ENCODE data around the gene CORO7.
A peak's percentile ranks its signal among the peaks of the same experiment; 100 is the strongest.

CORO7 gene

DNA sequence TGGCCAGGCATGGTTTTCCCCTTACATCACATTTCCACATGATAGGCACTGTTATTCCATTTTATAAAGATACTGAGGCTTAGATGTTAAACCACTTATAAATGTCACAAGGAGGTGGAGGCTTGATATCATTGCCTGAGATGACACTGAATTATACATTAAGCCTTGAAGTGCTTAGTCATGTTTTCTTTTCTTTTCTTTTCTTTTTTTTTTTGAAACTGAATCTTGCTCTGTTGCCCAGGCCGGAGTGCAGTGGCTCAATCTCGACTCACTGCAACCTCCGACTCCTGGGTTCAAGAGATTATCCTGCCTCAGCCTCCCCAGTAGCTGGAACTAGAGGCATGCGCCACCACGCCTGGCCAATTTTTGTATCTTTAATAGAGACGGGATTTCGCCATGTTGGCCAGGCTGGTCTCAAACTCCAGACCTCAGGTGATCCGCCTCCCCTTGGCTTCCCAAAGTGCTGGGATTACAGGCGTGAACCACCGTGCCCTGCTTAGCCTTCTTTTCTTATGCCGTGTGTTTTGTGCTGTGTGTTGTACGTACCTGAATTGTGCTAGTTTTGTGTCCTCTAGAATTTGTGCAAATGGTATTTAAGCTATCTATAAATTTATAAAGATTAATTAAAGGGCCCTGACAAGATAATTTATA is 10.5 kb upstream of the CORO7 start:
- no peak for DNase-seq (ENCODE audit: low read depth)
- TF ChIP-seq, protein P1, sequence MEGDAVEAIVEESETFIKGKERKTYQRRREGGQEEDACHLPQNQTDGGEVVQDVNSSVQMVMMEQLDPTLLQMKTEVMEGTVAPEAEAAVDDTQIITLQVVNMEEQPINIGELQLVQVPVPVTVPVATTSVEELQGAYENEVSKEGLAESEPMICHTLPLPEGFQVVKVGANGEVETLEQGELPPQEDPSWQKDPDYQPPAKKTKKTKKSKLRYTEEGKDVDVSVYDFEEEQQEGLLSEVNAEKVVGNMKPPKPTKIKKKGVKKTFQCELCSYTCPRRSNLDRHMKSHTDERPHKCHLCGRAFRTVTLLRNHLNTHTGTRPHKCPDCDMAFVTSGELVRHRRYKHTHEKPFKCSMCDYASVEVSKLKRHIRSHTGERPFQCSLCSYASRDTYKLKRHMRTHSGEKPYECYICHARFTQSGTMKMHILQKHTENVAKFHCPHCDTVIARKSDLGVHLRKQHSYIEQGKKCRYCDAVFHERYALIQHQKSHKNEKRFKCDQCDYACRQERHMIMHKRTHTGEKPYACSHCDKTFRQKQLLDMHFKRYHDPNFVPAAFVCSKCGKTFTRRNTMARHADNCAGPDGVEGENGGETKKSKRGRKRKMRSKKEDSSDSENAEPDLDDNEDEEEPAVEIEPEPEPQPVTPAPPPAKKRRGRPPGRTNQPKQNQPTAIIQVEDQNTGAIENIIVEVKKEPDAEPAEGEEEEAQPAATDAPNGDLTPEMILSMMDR (IDR thresholded peaks at IDR 0.05; ENCODE audit: insufficient read depth, low read depth, low read length, missing control alignments) = no peak
- H3K4me3 ChIP-seq (ENCODE audit: low read length) = peak overlapping the region; percentile 85

DNA sequence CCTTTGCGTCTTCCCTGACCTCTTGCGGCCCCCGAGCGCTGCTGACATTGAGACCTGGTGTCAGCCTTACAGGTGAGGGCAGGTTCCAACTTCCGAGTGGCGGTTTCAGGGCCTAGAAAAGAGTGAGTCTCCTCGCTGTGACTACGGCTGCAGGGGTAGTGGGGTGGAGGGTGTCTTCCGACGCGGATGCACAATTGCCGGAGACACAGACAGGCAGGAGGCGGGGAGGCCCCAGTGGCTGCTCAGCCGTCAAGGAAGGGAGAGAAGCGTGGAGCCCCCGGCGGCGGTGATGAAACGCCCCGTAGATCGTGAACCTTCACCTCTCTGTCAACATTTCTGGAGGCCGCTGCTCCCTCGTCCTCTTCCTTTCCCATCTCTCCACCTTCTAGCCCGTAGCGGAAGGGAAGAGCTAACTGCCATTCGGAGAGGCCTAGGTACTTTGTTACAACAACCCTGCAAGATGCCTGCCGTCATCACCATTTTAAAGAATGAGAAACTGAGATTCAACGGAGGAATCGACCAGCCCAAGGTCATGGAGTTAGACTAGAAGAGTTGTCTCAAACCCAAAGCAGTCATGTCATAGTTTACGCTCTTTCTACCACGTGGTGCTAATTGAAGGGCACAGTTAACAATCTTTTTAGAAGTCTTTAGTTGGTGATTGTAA is 9.8 kb upstream of the CORO7 start:
- TF ChIP-seq, protein P1 (IDR thresholded peaks at IDR 0.05; ENCODE audit: insufficient read depth, low read depth, low read length, missing control alignments) = no peak
- DNase-seq (ENCODE audit: low read depth) = no peak
- H3K4me3 ChIP-seq (ENCODE audit: low read length) = peak overlapping the region; percentile 85

DNA sequence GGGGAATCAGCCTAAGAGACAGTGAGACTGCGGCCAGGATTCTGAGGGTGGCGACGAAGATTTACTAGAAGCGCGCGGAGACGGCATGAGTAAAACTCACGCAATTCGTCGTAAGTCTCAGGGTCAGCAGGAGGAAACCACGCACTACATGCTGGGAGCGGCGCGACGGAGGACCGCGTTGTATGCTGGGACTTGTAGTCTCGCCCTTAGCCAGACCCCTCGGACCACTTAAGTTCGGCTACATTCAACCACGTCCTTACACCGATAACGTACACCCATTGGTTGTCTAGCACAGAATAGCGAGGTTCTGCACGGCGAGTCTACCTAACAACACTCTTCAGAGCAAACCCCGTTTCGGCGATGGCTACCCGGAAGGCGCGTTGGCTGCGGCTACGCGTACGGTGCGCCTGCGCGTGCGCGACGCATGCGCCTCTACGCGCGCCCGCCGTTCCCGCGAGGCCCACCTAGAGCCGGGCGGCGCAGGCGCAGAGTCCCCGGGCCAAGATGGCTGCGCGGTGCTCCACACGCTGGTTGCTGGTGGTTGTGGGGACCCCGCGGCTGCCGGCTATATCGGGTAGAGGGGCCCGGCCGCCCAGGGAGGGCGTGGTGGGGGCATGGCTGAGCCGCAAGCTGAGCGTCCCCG is 9.1 kb upstream of the CORO7 start, which contains the start of gene DNAJA3:
TSS of gene DNAJA3 (plus strand) at position 491 of the 643 bp plus-strand sequence. CDS start at position 505, 14 bp downstream.
- TF ChIP-seq, protein P1 (IDR thresholded peaks at IDR 0.05; ENCODE audit: insufficient read depth, low read depth, low read length, missing control alignments) = no peak
- DNase-seq (ENCODE audit: low read depth) = peak; percentile 97
- H3K4me3 ChIP-seq (ENCODE audit: low read length) = peak within 1 kb of the TSS; percentile 85

DNA sequence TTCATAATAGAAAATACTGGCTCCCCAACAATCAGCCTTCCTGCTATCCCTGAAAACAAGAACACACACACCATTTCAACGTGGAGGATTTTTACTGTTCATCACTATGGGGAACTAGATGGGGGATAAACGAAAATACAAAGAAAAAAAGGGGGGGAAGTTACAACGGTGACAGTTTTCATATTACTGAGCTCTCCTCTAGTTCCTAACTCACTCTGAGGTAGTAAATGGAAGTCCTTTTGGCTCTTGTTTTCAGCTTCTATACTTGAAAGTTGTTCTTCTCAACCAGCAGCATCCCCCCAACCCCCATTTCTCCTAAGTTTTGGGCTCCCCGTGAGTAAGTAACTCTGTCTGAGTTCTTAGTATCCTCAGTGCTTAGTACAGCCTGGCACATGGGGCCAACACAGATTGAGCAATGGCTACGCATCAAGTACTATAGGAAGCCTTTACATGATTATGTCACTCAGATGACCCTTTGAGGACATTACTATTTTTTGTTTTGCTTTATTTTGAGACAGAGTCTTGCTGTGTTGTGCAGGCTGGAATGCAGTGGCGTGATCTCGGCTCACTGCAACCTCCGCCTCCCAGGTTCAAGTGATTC is 4.2 kb upstream of the CORO7 start:
- TF ChIP-seq, protein P1 (IDR thresholded peaks at IDR 0.05; ENCODE audit: insufficient read depth, low read depth, low read length, missing control alignments) = no peak
- no peak overlapping the region for H3K4me3 ChIP-seq (ENCODE audit: low read length)
- no peak for DNase-seq (ENCODE audit: low read depth)

DNA sequence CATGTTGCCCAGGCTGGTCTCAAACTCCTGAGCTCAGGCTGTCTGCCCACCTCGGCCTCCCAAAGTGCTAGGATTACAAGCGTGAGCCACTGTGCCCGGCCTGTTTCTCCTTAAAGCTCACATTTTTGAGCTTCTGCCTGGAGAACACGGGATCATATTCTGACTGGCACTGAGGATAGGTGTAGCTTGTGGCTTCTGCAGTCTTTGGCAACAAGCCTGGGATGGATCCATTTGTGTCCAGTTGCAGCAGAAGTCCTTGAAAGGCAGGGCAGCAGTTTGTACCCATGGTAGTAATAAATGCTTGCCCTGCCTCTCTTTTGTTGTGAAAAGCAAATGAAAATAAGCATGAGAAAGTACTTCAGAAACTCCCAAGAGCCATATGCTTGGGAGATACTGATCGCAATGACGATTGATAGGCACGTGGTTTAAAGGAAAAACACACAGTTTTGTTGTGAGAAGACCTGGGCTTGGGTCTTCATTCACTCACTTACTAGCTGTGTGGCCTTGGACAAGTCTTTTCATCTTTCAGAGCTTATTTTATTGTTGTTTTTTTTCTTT is 3.1 kb upstream of the CORO7 start:
- H3K4me3 ChIP-seq (ENCODE audit: low read length) = no peak overlapping the region
- TF ChIP-seq, protein P1 (IDR thresholded peaks at IDR 0.05; ENCODE audit: insufficient read depth, low read depth, low read length, missing control alignments) = no peak
- no peak for DNase-seq (ENCODE audit: low read depth)

DNA sequence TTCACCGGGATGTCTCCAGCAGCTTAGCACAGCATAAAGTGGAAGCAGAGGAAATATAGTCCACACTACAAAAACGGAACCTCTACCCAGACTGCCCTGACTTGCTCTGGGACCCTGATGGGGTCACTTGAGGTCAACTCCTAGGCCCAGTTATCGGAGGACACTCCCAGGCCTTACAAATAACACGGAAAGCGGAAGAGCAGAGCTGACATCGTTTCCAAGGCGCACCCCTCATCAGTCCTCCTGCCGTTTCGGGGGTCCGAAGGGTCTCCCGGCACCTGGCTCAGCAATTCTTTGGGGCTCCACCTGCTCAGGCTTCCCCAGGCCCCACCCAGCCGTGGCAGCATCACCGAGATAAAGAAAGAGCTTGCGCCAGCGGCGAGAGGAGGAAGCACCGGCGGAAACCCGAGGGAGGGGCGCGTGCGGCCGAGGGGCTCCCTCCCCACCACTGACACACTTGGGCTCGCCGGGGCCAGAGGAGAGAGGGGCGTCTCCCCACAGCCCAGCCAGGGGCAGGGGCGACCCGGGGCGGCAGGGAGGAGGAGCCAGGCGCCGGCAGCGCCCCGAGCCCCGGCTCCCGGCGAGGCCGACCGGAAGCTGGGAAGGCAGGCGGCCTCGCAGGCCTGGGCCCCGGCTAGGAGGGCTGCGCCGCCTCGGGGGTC is 727 bp downstream of the CORO7 start:
- TF ChIP-seq, protein P1 (IDR thresholded peaks at IDR 0.05; ENCODE audit: insufficient read depth, low read depth, low read length, missing control alignments) = no peak
- H3K4me3 ChIP-seq (ENCODE audit: low read length) = peak overlapping the region; percentile 61
- DNase-seq (ENCODE audit: low read depth) = peak; percentile 33
